Right ventricle myocardium inferior (tissue), 1 donor: ENCODE results near the gene RUSF1. TPM values are rescaled to one million over a fixed set of nuclear protein-coding genes. Genes with fewer than 3 reads are reported as not detected.
"Not testable (repeated sequence)": the region's sequence is repeated elsewhere in the genome, so short reads cannot be mapped to it uniquely, and the experiment has no call there.

ENCODE experiments used
- ATAC-seq: fragments of 200-7000 bp; cut with Tn5 transposase; one replicate; pipeline ENCODE4 v1.9.1; 2020; ENCODE audit warnings: mild to moderate bottlenecking, moderate library complexity
- DNase-seq: peaks from one replicate; pipeline ENCODE4 v3.0.0; 2021; ENCODE audit errors: missing footprints
- intact Hi-C: fragments of 100-400 bp; cut with DNase I; formaldehyde crosslinking; loops from one replicate; pipeline ENCODE4 v1.11.0; 2022
- total RNA-seq: library from RNA; stranded (reverse); fragmentation: NEBNext Ultra II Directional; extraction: Animal tissue kit (Norgen Biotek cat#: 25700); gene quantifications from one replicate; pipeline ENCODE4 v1.2.1, GENCODE V29; 2021
- donor health status: DM: no; HTN: yes; CAD: no; lungs with severe emphysema.

The RUSF1 gene
- total RNA-seq, 1 donor from 2014 or later = 19.9 TPM

DNA sequence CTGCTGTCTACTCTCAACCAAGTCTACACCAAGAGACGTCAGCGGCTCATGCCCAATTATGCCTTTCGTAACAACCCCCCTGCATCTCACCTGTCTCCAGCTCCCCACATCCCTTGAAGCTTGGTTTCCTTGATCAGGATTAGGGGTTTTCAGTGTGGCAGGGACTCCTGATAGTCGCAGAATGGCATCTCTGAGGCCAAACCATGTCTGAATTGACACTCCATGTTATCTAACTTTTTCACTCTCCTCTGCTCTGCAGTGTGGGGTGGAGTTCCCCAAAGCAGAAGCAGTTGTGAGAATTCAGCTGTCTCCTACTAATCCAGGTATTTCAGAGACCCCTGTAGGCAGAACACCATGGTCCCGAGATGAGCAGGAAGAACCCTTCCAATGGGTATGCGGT lies 13.9 kb upstream of the RUSF1 start:
- intact Hi-C loops = no loop called here
- no peak for ATAC-seq
- DNase-seq = no peak

DNA sequence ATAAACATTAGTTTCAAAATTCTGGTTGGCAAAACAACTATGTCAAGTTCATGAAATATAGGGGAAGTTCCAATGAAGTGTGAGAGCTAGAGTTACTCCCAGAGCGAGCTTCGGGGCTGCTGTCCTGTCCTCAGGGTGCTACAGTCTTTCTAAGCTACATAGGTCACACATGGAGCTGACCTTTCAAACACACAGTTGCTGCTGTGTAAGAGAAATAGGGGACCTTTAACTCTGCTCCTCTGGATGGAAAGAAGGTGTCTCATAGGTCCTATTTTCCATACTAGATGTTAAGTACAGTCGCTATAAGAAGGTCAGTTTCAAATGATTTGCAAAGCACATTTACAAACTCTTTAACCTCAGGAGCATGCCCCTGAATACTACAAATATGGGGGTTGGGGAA lies 13.2 kb upstream of the RUSF1 start:
- no peak for DNase-seq
- intact Hi-C loops = no loop called here
- no peak for ATAC-seq

DNA sequence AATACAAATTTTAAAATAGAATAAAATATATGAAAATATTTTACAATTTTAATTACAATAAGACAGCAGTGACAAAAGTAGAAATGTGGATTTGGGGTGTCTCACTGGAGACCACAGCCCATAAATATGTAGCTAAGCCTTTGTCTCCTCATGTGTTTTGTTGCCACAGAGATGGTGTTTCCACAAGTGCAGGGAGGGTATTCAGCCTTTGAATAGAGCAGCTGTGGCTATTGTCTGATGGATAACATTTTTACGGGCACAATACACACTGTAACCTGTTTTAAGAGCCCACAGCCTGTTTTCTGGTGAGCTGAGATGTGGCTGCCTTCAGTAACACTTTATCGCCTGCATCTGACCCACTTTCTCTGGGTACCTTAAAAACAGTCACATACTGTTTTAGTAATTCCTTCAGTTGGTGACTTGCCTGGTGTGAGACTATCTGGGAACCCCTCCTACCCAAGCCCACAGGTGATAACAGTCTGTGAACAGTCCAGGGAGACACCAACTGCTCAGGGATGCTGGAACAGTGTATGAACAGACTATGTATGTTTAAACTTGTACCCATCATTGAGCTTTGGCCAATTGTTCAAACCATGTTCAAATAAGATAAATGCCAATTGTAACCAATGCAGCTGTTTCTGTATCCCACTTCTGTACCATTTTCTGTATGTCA lies 11.7 kb upstream of the RUSF1 start:
- intact Hi-C loops = no loop called here
- DNase-seq (no peak), ATAC-seq (no peak)

DNA sequence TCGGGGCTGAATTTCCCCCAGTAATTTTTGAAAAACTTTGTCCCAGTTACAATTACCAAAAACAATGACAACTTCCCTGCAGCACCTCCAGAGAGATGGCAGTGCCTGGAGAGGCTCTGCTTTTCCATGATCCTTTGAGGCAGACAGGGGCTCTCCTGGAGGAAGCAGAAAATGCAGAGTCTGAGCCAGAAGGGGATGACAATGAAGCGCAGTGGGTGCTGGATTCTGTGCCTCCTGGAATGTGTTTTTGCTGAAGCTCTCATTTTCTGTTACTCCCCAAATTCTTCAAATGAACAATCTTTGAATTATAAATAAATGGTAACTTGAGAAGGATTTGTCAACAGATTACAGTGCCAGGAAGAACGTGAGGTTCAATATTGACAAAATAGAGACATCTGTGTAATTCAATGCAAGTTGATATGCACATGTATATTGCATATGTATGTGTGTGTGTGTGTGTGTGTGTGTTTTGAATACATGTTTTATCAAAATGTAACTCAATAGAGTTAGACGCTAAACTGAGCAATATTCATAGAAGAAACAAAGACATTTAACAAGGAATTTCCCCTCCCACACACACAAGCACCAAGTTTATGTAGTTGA lies 9.7 kb upstream of the RUSF1 start:
- DNase-seq (no peak), ATAC-seq (no peak)
- intact Hi-C loops = no loop called here

DNA sequence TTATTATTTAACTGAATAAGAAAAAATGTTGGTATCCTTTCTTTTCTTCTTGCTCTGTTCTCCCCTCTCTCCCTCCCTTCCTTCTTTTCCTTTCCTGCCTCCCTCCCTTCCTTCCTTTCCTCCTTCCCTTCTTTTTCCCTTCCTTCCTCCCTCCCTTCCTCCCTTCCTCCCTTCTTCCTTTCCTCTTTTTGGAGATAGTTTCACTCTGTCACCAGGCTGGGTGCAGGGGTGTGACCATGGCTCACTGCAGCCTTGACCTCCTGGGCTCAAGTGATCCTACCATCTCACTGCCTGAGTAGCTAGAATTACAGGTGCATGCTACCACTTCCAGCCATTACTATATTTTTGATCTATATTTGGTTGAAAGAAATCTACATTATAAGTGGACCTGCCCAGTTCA lies 5.7 kb upstream of the RUSF1 start:
- ATAC-seq (no peak), DNase-seq (no peak)
- intact Hi-C loops = no loop called here

DNA sequence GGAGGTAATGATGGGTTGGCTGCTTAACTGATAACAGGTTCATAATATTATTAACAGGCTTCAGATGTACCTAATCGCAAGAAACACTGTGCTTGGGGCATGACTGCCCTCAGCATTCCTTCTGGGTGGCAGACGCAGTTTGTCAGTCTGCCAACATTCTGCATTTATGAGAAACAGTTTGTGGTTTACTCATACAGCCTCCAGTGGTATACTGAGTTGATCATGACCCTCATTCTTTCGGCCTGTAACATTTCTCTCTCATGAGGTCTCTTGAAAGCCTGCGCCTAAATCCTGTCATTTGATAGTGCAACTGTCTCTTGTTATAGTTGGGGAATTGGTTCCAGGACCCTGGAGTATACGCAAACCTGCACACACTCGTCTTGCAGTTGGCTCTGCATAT lies 4.9 kb upstream of the RUSF1 start:
- intact Hi-C loops = no loop called here
- no peak for ATAC-seq
- DNase-seq = no peak

DNA sequence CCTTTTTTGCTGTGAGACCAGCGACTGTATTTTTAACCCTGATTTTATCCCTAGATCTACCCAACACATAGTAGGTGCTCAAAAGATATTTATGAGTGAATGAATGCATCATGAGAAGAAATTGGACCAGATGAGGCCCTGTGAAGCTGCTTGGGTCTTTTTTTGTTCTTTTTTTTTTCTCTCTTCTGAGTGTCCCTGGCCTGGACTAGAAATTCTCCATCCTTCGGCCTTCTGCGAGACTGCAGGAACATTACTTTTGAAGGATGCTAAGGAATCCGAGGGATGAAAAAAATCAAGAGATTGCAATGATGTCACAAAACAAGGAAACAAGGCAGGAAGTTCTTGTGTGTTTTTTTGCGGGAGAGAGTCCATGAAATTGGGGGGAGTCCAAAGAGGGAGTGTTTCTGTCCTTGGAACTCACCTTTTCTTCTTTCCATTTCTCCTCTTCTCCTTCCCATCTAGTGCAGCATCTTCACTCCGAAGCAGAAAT lies 560 bp upstream of the RUSF1 start:
- no peak for DNase-seq
- intact Hi-C loops = loop anchor here (5.0 kb wide), 1 partner anchor 46 kb away; no protein-coding TSS in a partner anchor
- ATAC-seq = peak; percentile 24

DNA sequence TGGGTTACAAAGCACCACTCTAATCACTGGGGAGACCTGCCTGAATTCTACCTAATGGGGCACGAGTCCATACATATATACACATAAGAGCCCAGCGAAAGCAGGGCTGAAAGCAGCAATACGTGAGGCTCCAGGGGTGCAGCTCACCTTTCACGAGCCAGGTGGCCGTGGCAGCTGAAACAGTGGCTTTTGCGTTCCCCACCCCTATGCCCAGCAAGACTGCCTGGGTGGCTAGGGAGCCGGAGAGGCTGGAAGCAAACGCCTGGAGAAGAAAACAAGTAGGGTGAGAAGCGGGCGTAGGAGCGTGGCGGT lies 618 bp downstream of the RUSF1 start:
- ATAC-seq (no peak), DNase-seq (no peak)
- intact Hi-C loops = loop anchor here (5.0 kb wide), 1 partner anchor 45 kb away; no protein-coding TSS in a partner anchor

DNA sequence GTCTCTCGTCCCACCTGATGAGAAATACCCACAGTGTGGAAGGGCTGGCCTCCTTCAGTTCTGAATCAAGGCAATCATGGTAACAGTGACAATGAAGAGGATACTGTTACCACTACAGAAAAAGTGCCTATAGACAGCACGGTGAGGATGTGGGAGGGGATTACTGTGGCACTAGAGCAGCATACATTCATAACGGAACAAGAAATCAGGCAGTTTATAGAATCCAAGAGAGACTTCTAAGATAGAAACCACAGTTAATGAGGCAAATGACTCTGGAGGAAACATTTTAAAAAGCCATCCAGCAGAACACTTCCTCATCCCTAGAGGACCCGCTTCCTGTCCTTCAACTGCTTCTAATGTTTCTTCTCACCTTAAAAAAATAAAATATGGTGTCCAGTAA lies 2.7 kb downstream of the RUSF1 start:
- no peak for ATAC-seq
- intact Hi-C loops = loop anchor here (5.0 kb wide), 1 partner anchor 43 kb away; no protein-coding TSS in a partner anchor
- DNase-seq = no peak

DNA sequence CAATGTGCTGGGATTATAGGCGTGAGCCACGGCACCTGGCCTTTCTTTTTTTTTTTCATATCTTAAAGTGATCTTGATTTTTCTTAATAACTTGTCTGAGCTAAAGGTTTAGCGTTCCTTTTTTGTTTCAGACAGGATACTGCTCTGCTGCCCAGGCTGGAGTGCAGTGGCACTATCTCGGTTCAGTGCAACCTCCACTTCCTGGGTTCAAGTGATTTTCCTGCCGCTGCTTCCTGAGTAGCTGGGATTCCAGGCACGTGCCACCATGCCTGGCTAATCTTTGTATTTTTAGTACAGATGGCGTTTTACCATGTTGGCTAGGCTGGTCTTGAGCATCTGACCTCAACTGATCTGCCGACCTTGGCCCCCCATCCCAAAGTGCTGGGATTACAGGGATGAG lies 4.0 kb downstream of the RUSF1 start:
- DNase-seq (no peak), ATAC-seq (no peak)
- intact Hi-C loops = no loop called here

DNA sequence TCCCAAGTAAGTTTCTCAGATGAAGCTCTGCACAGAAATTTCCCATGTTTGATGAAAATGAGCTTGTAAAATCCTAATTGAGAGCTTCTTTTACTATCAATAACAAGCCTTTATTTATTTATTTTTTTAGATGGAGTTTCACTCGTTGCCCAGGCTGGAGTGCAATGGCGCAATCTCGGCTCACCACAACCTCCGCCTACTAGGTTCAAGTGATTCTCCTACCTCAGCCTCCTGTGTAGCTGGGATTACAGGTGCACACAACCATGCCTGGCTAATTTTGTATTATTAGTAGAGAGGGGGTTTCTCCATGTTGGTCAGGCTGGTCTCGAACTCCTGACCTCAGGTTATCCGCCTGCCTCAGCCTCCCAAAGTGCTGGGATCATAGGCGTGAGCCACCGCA lies 4.6 kb downstream of the RUSF1 start:
- ATAC-seq, intact Hi-C loops: not testable (repeated sequence)

DNA sequence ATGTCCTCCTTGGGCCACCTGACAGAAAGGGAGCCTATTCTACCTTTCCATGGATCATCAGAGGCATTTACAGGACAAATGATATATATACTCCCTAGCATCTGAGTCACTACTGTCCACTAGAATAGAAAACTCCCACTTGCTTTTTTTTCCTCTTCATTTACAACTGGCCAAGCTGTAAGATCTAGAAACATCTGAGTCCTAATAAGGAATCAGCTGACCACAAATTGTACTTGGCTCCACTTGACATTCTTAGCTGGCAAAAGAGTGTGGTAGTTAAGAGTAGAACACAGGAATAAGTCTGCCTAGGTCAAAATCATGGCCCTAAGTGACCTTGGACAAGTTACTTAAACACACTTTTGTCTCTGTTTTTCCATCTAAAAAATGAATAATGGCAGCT lies 5.2 kb downstream of the RUSF1 start:
- ATAC-seq (no peak), DNase-seq (no peak)
- intact Hi-C loops = no loop called here

More for the DNA sequence above, 4.6 kb downstream of the RUSF1 start:
- not testable (repeated sequence) for DNase-seq

DNA sequence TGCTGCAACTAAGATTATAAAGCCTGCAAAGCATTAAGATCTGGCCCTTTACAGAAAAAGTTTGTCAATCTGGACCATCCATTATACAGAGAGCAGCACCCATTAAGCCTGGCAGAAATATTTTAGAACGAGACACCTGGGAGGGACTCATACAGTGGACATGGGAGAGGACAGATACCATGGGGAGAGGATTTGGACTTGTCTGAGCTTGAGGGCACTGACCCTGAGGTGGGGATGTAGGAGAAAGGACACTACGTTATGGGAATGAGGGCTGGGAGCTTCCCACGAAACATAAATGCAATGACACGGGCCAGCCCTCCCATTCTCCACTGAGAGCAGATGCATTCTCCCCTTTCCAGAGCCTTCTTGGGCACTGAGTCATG lies 6.2 kb downstream of the RUSF1 start:
- DNase-seq (no peak), ATAC-seq (no peak)
- intact Hi-C loops = no loop called here

DNA sequence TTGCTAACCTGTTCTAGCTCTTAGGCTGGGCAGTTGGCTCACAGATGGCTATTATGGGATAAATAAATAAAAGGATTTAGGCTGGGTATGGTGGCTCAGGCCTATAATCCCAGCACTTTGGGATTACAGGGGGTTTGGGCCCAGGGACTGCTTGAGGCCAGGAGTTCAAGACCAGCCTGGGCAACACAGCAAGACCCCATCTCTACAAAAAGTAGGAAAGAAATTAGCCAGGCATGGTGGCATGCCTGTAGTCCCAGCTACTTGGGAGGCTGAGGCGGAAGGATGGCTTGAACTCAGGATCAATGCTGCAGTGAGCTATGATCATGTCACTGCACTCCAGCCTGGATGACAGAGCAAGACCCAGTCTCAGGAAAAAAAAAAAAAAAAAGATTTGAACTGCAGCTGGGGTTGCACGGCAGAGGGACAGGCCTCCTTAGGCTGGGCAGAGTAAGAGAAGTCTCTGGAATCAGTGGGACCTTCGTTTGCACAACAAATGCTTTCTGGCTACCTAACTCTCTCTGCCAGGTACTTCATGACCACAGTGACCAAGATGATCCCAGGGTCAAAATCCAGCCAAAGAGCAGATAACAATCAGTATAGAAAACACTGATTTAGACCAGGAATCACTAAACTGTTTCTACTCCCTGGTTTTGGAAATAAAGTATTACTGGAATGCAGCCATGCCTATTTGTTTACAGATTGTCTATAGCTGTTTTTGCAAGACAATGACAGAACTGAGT lies 6.8 kb downstream of the RUSF1 start:
- intact Hi-C loops = no loop called here

DNA sequence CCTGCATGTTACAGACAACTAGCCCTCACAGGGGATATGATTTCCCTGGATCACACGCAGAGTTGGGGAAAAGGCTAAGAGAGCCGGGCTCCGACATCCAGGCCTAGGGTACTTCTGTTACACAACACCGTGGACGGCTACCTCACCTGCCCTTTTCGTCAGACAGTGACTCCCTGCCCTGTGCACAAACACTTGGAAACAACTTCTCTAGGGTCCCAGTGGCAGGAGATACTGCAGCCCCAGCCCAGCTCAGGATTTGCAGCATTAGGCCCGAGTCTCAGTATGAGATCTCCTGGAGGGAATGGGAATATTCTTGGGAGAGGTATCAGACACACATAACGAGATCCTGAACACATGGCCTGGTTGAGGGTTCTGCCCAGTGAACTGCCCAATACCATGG lies 8.3 kb downstream of the RUSF1 start:
- intact Hi-C loops = no loop called here
- ATAC-seq (no peak), DNase-seq (no peak)

More for the DNA sequence above, 6.8 kb downstream of the RUSF1 start:
- no peak for ATAC-seq
- no peak for DNase-seq

DNA sequence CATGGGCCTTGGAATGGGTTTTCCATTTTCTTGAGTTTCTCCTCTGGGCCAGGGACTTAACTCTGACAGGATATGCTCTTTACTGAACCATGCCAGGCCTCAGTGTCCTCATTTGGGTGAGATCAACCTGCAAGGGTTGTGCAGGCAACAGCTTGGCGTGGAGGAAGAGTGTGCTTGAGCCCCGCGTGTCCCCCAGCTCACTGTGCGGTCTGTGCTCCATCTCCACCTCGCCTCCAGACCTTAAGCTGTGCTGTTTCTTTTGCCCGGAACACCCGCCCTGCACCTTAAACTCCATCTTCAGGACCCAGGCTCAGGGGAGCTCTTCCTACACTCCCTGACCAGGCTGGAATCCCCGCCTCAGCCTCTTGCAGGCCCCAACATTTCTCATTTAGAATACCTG lies 9.7 kb downstream of the RUSF1 start:
- DNase-seq (no peak), ATAC-seq (no peak)
- intact Hi-C loops = no loop called here

DNA sequence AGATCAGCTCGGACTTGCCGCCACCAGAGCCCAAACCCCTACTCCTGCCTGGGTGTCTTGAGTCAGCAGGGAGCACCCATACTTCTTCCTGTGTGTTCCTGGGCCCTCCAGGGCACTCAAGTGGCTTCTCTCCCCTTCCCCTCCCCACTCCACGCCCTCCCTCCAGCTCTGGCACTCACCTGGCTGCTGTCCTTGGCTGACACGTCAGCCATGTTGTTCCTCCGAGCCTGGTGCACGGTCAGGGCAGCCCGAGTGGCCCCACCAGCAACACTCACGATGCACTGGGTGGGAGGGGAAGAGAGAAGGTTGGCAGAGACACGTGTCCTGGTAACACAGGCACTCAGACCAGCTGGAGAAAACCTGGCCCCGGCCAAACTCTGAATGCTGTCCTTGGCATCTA lies 11.5 kb downstream of the RUSF1 start:
- intact Hi-C loops = no loop called here
- DNase-seq = no peak
- no peak for ATAC-seq

DNA sequence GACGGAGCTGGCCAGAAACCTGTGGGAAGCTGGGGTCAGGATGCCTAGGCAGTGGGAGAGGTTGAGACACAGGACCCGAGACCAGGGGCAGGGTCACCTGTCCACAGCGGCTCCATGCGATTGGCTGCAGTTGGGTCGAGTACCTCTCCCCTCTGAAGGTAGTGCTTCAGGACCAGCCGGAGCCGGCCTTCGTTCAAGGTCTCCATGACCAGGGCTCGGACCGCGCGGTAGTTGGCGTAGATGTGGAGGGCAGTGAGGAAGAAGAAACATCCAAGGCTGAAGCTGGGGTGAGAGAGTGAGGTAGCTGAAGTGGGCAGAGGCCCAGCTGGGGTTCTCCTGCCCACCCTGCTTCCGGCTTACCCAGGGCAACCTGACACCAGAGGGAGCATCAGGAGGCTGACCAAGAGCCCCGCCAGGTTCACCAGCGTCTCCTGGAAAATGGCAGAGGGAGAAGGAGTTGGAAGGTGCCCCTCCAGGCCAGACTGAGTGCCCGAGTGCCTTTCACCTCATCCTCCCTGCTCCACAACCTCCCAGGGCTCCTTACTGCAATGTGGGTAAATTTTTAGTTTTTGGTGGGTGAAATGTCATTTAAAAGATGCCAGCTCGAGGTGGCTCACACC lies 14.6 kb downstream of the RUSF1 start:
- ATAC-seq = no peak
- intact Hi-C loops = no loop called here
- no peak for DNase-seq

DNA sequence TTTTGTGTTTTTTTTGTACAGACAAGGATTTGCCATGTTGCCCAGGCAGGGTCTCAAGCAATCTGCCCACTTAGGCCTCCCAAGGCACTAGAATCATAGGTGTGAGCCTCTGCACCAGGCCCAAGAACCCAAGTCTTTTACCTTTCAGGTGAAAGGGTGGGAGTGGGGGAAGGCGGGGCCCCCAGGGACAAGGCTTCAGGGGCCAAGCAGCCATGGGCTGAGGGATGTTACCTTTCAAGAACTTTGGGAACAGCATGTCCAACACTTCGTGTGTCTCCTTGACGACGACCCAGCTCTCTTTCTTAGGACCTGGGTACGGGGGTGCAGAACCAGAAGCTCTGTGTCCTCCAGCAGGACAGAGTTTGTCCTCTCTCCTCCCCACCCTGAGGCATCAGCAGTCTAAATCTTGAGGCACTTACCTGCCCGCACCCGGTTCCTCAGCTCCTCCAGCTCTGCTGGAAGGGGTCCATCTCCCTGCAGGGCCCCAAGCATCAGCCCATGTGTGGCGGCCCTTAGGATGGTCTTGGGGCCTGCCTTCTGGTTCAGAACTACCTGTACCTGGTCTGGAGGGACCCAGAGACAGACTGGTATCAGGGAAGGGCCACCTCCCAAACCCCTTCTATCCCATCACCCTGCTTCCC lies 16.3 kb downstream of the RUSF1 start:
- no peak for ATAC-seq
- intact Hi-C loops = no loop called here

More for the DNA sequence above, 16.3 kb downstream of the RUSF1 start:
- DNase-seq = no peak
